ENCODE data around the gene PAX4.

GRCh38 chr7:127608446-127608845, 9.5 kb downstream of the PAX4 start:
- no peak for TF ChIP-seq CTCF (IDR thresholded peaks at IDR 0.05; ENCODE audit: insufficient read depth, low read depth, low read length)
- TF ChIP-seq EZH2 (IDR thresholded peaks at IDR 0.05; ENCODE audit: insufficient read depth, low read length) = no peak
